GM18867 (cell line): ENCODE measurements around the gene LRRC4.

ENCODE experiments used
- ATAC-seq: cut with Tn5 transposase; IDR thresholded peaks from one replicate; pipeline ENCODE4 v1.9.1; 2021; ENCODE audit warnings: mild to moderate bottlenecking, moderate library complexity; ENCODE audit not compliant: unreplicated experiment

LRRC4 gene

GRCh38 chr7:128030654-128031611, at the start of gene LRRC4:
Gene LRRC4, minus strand, starts transcription at chr7:128031437. Its CDS starts 797 bp downstream, at chr7:128030640.
- ATAC-seq = peak; percentile 58

- ATAC-seq = no peak
These were observed 48.9 kb upstream of the LRRC4 start for GRCh38 chr7:128080169-128080568.

- ATAC-seq = no peak
These were observed 47.1 kb upstream of the LRRC4 start for GRCh38 chr7:128078309-128078708.

- ATAC-seq = no peak
These were observed 45.6 kb upstream of the LRRC4 start for GRCh38 chr7:128076796-128077271.

- ATAC-seq = no peak
These were observed 45.1 kb upstream of the LRRC4 start for GRCh38 chr7:128076196-128076795.

GRCh38 chr7:128075242-128076095, 44.2 kb upstream of the LRRC4 start:
- ATAC-seq = no peak

- ATAC-seq = no peak
These were observed 43.5 kb upstream of the LRRC4 start for GRCh38 chr7:128074736-128075135.

GRCh38 chr7:128074336-128074735, 43.1 kb upstream of the LRRC4 start:
- ATAC-seq = no peak

GRCh38 chr7:128073671-128074310, 42.6 kb upstream of the LRRC4 start:
- ATAC-seq = no peak

GRCh38 chr7:128071801-128072200, 40.6 kb upstream of the LRRC4 start:
- ATAC-seq = no peak

- ATAC-seq = no peak
These were observed 40.1 kb upstream of the LRRC4 start for GRCh38 chr7:128071376-128071775.

GRCh38 chr7:128069373-128070364, 38.4 kb upstream of the LRRC4 start:
- ATAC-seq = no peak

GRCh38 chr7:128068785-128069184, 37.5 kb upstream of the LRRC4 start:
- ATAC-seq = no peak

GRCh38 chr7:128067983-128068382, 36.7 kb upstream of the LRRC4 start:
- ATAC-seq = no peak

GRCh38 chr7:128066858-128067257, 35.6 kb upstream of the LRRC4 start:
- ATAC-seq = no peak

GRCh38 chr7:128066395-128066794, 35.2 kb upstream of the LRRC4 start:
- no peak for ATAC-seq

- ATAC-seq = no peak
These were observed 34.6 kb upstream of the LRRC4 start for GRCh38 chr7:128065872-128066271.

GRCh38 chr7:128063088-128063487, 31.9 kb upstream of the LRRC4 start:
- ATAC-seq = no peak

GRCh38 chr7:128060018-128060417, 28.8 kb upstream of the LRRC4 start:
- ATAC-seq = no peak
